GM03348 (cell line): ENCODE data around the gene ZKSCAN8.
A peak's percentile ranks its signal among the peaks of the same experiment; 100 is the strongest.
"Not testable (repeated sequence)": the region's sequence is repeated elsewhere in the genome, so short reads cannot be mapped to it uniquely, and the experiment has no call there.

Source experiments
- DNase-seq: peaks from one replicate; pipeline ENCODE4 v3.0.0; 2012; ENCODE audit warnings: low spot score

The ZKSCAN8 gene

GRCh38 chr6:28141500-28142329 lies at the start of gene ZKSCAN8:
TSS of gene ZKSCAN8 (plus strand) at chr6:28141883. CDS start at chr6:28148408, 6,525 bp downstream.
- DNase-seq: peak; percentile 87

GRCh38 chr6:28102222-28102621 lies 39.5 kb upstream of the ZKSCAN8 start:
- not testable (repeated sequence) for DNase-seq

GRCh38 chr6:28102699-28103098 lies 39.0 kb upstream of the ZKSCAN8 start:
- not testable (repeated sequence) for DNase-seq

GRCh38 chr6:28104392-28105244 lies 37.1 kb upstream of the ZKSCAN8 start:
- DNase-seq: peak; percentile 93

- peak; percentile 28 for DNase-seq
These were observed 36.4 kb upstream of the ZKSCAN8 start for GRCh38 chr6:28105245-28105639.

GRCh38 chr6:28107506-28107905 lies 34.2 kb upstream of the ZKSCAN8 start:
- no peak for DNase-seq

- no peak for DNase-seq
These were observed 29.7 kb upstream of the ZKSCAN8 start for GRCh38 chr6:28111964-28112363.

- no peak for DNase-seq
These were observed 25.9 kb upstream of the ZKSCAN8 start for GRCh38 chr6:28115799-28116198.

GRCh38 chr6:28117386-28118050 lies 24.2 kb upstream of the ZKSCAN8 start:
- no peak for DNase-seq

- DNase-seq: no peak
These were observed 23.5 kb upstream of the ZKSCAN8 start for GRCh38 chr6:28118217-28118616.

GRCh38 chr6:28121876-28122275 lies 19.8 kb upstream of the ZKSCAN8 start:
- no peak for DNase-seq

GRCh38 chr6:28122283-28122682 lies 19.4 kb upstream of the ZKSCAN8 start:
- DNase-seq: not testable (repeated sequence)

GRCh38 chr6:28124350-28124970 lies 17.2 kb upstream of the ZKSCAN8 start, which contains the start of gene ZSCAN16:
TSS of gene ZSCAN16 (plus strand) at chr6:28124609. CDS start at chr6:28125444, 835 bp downstream.
- peak; percentile 91 for DNase-seq

GRCh38 chr6:28124971-28125353 lies 16.7 kb upstream of the ZKSCAN8 start:
- DNase-seq: no peak

GRCh38 chr6:28125401-28125800 lies 16.3 kb upstream of the ZKSCAN8 start:
- no peak for DNase-seq

- peak; percentile 23 for DNase-seq
These were observed 7.7 kb upstream of the ZKSCAN8 start for GRCh38 chr6:28134015-28134414.

- no peak for DNase-seq
These were observed 7.0 kb upstream of the ZKSCAN8 start for GRCh38 chr6:28134716-28135115.

GRCh38 chr6:28135393-28135792 lies 6.3 kb upstream of the ZKSCAN8 start:
- DNase-seq: no peak

GRCh38 chr6:28136585-28137504 lies 4.8 kb upstream of the ZKSCAN8 start:
- DNase-seq: peak; percentile 90

GRCh38 chr6:28137505-28137981 lies 4.1 kb upstream of the ZKSCAN8 start:
- no peak for DNase-seq
